Bronchial epithelial cell (primary cell): Measurements from ENCODE around the gene INPP4B. TPM values are rescaled to one million over a fixed set of nuclear protein-coding genes. Genes with fewer than 3 reads are reported as not detected.
A peak's percentile ranks its signal among the peaks of the same experiment; 100 is the strongest.

ENCODE experiments used
- DNase-seq: peaks from one replicate; pipeline ENCODE4 v3.0.0-alpha.2; 2010; ENCODE audit warnings: low read depth
- FAIRE-seq: peaks from 2 replicates; lab custom pipeline; 2011; peaks lifted over from hg19 to GRCh38; lab: Jason Lieb, UNC
- H3K27me3 ChIP-seq: 2 replicates; pipeline ENCODE4 v1.5.1; 2011; ENCODE audit warnings: low read length; ENCODE audit not compliant: control insufficient read depth, insufficient read depth
- H3K36me3 ChIP-seq: 2 replicates; pipeline ENCODE4 v1.5.1; 2011; ENCODE audit warnings: low read length; ENCODE audit not compliant: control insufficient read depth, insufficient read depth
- H3K4me3 ChIP-seq: 2 replicates; pipeline ENCODE4 v1.5.1; 2011; ENCODE audit warnings: mild to moderate bottlenecking, low read depth, low read length, control low read depth
- CTCF ChIP-seq: IDR thresholded peaks from 2 replicates; pipeline ENCODE4 v1.5.1; 2011; ENCODE audit warnings: mild to moderate bottlenecking, moderate library complexity, low read length, control low read depth, inconsistent platforms; ENCODE audit not compliant: insufficient read depth, severe bottlenecking
- total RNA-seq: library from RNA; depleted of rRNA; stranded (reverse); fragments of >200 nt; gene quantifications from 2 replicates; pipeline ENCODE4 v1.2.1, GENCODE V29; 2014

The INPP4B gene
- total RNA-seq, 1 donor from 2014 or later, result 74.8 TPM

- DNase-seq, result peak; percentile 79
- TF ChIP-seq CTCF, result no peak
- Histone ChIP-seq H3K36me3 (no peaks in the 10 kb centered on the region), H3K27me3 (no peaks in the 10 kb centered on the region), H3K4me3 (no peak overlapping the region)
- peak; percentile 79 for FAIRE-seq
These were observed 296.9 kb downstream of the INPP4B start for GRCh38 chr4:142549248-142549647.

GRCh38 chr4:142548491-142548890 is 297.6 kb downstream of the INPP4B start:
- peak; percentile 85 for DNase-seq
- no peak for TF ChIP-seq CTCF
- Histone ChIP-seq H3K27me3 (no peaks in the 10 kb centered on the region), H3K36me3 (no peaks in the 10 kb centered on the region), H3K4me3 (no peak overlapping the region)
- no peak for FAIRE-seq

DNA sequence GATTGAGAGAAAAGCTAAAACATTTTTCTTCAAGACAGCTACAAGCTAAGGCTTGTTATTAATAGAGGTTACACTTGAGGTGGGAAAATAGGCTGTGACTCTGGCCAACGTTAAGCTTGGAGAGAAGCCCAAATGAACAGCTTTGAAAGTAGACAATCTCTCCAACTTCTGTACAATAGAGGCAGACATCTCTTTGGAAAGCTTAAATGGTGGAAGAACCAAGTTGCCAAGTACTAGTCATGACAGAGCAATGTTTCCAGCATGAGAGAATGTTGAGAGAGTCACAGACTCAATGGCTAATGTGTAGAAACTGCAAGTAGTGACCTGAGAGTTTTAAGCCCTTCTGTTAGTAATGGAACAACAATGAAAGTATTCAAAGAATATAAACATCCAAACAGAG is 298.1 kb downstream of the INPP4B start:
- no peak for TF ChIP-seq CTCF
- Histone ChIP-seq H3K4me3 (no peak overlapping the region), H3K36me3 (no peaks in the 10 kb centered on the region), H3K27me3 (no peaks in the 10 kb centered on the region)
- no peak for FAIRE-seq
- DNase-seq, result peak; percentile 95

DNA sequence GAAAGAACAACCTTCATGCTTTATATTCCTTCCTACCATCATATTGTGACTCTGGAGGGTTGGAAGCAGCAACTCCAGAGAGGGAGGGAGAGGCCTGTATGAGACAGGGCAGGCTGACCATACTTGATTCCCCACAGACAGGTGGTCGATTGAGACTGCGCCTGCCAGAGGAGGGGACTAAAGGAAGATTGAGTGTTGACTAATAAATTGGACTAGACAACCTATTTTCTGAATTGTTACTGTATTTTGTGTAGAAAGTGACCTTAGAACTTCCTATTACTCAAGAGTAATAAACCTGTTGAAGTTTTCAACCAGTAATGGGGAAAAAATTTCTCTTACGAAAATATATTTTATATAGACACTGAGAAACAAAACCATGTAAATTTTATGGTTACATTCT is 301.5 kb downstream of the INPP4B start:
- Histone ChIP-seq H3K36me3 (no peaks in the 10 kb centered on the region), H3K4me3 (no peak overlapping the region), H3K27me3 (no peaks in the 10 kb centered on the region)
- DNase-seq (no peak), FAIRE-seq (no peak)
- TF ChIP-seq CTCF, result no peak

GRCh38 chr4:142544039-142544438 is 302.1 kb downstream of the INPP4B start:
- TF ChIP-seq CTCF, result no peak
- DNase-seq (no peak), FAIRE-seq (peak; percentile 55)
- Histone ChIP-seq H3K36me3 (no peaks in the 10 kb centered on the region), H3K27me3 (no peaks in the 10 kb centered on the region), H3K4me3 (no peak overlapping the region)

DNA sequence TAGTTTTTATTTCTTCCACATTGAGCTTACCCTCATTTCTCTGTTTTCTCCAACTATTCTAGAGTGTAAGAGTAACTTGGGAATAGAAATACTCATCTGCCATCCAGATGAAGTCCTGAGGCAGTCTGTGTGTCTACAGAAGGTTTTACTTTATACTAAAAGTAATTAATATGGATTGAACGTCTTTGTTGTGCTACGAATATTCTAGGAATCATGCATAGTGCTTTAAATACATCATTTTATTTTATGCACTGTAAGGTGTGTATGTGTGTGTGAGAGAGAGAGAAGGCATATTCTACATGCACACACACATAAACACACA is 305.7 kb downstream of the INPP4B start:
- Histone ChIP-seq H3K36me3 (no peaks in the 10 kb centered on the region), H3K27me3 (no peaks in the 10 kb centered on the region), H3K4me3 (no peak overlapping the region)
- no peak for DNase-seq
- TF ChIP-seq CTCF, result no peak
- no peak for FAIRE-seq
